Right cardiac atrium (tissue), 5 donors: ENCODE results near the gene SLC51B. TPM values are rescaled to one million over a fixed set of nuclear protein-coding genes. Genes with fewer than 3 reads are reported as not detected.

Experiments used
- ATAC-seq, 2 donors: fragments of 200-7000 bp; cut with Tn5 transposase; one replicate each; pipeline versions ENCODE4 v1.8.0 to v1.9.1; 2020; ENCODE audit warnings: moderate library complexity in 2 of 2, mild to moderate bottlenecking in 1 of 2
- DNase-seq, 3 donors: peaks; one replicate each; pipeline ENCODE4 v3.0.0-alpha.2; 2020
- H3K27ac ChIP-seq: one replicate; pipeline ENCODE4 v1.5.1; 2013; ENCODE audit warnings: mild to moderate bottlenecking, low read length, control low read depth, moderate library complexity
- H3K27me3 ChIP-seq: one replicate; pipeline ENCODE4 v1.6.1; 2013; ENCODE audit not compliant: control insufficient read depth, insufficient read depth
- H3K4me1 ChIP-seq: one replicate; pipeline ENCODE4 v1.6.1; 2013; ENCODE audit warnings: low read length; ENCODE audit not compliant: control insufficient read depth, insufficient read depth
- H3K4me3 ChIP-seq: one replicate; pipeline ENCODE4 v1.5.1; 2013; ENCODE audit warnings: low read length, control low read depth
- H3K9me3 ChIP-seq: one replicate; pipeline ENCODE4 v1.6.1; 2013; ENCODE audit warnings: low read length; ENCODE audit not compliant: control insufficient read depth
- WGBS: extraction: QIAGEN DNeasy Blood & Tissue Kit; methylation state at CpG from one replicate; pipeline ENCODE4 v1.1.7; 2013; 5-methylcytosine and 5-hydroxymethylcytosine counted together
- intact Hi-C, 4 donors: fragments of 100-400 bp; cut with DNase I; formaldehyde crosslinking; loops; one replicate each; pipeline versions ENCODE4 v1.11.0 to v1.14.0; 2022 to 2023
- polyA plus RNA-seq: library from polyadenylated mRNA; stranded (reverse); fragments of 200-250 nt; gene quantifications from one replicate; pipeline ENCODE4 v1.2.3, GENCODE V29; 2013
- total RNA-seq, 4 donors: library from RNA; stranded (reverse); fragmentation: NEBNext Ultra II Directional; extraction: Animal tissue kit (Norgen Biotek cat#: 25700); gene quantifications; one replicate each; pipeline ENCODE4 v1.2.1, GENCODE V29; 2021
- donor health status: healthy with polysubstance abuse.
- donor health status: DM: no; HTN: yes; CAD: no.
- donor health status: DM: no; HTN: no; CAD: no.
- donor health status: DM: no; HTN: yes; CAD: no; lungs with severe emphysema.
- donor health status: DM: yes; HTN: yes; CAD: no.

Gene SLC51B
- total and polyA plus RNA-seq, 5 donors: not detected

GRCh38 chr15:65076486-65077290 lies 31.5 kb downstream of the SLC51B start, which contains the start of gene KBTBD13:
Gene KBTBD13, plus strand, starts transcription at chr15:65076746. Its CDS starts 70 bp downstream, at chr15:65076816.
- intact Hi-C loops: no loop called here
- Histone ChIP-seq H3K27ac (peak within 1 kb of the TSS; percentile 61), H3K4me1 (peaks cover 10% of the 10 kb centered on the region), H3K4me3 (no peak within 1 kb of the TSS), H3K9me3 (no peaks in the 10 kb centered on the region), H3K27me3 (no peaks in the 10 kb centered on the region)
- WGBS: 66% methylated on average over 73 of the region's 73 CpGs
- DNase-seq: peak in 1 of 3 donors; percentile 46
- peak; percentile 50 to 54 for ATAC-seq

GRCh38 chr15:65077291-65077980 lies 32.2 kb downstream of the SLC51B start:
- Histone ChIP-seq H3K4me1 (peaks cover 5% of the 10 kb centered on the region), H3K27me3 (no peaks in the 10 kb centered on the region), H3K4me3 (no peak overlapping the region), H3K27ac (no peak overlapping the region), H3K9me3 (no peaks in the 10 kb centered on the region)
- peak in 2 of 3 donors; percentile 43 to 54 for DNase-seq
- WGBS: 59% methylated on average over 85 of the region's 85 CpGs
- ATAC-seq: peak in 1 of 2 donors; percentile 11
- intact Hi-C loops: no loop called here

- 33% methylated on average over 24 of the region's 24 CpGs for WGBS
- H3K27ac ChIP-seq: no peak overlapping the region
- intact Hi-C loops: no loop called here
- no peaks in the 10 kb centered on the region for H3K27me3 ChIP-seq
- peak; percentile 69 to 70 for ATAC-seq
- no peaks in the 10 kb centered on the region for H3K9me3 ChIP-seq
- peak; percentile 73 to 88 (median 86) for DNase-seq
- H3K4me1 ChIP-seq: peaks cover 5% of the 10 kb centered on the region
- H3K4me3 ChIP-seq: no peak overlapping the region
Measured at GRCh38 chr15:65077981-65078352, 32.8 kb downstream of the SLC51B start.

- 74% methylated on average over 5 of the region's 5 CpGs for WGBS
- no peaks in the 10 kb centered on the region for H3K9me3 ChIP-seq
- peak overlapping the region; percentile 25 for H3K27ac ChIP-seq
- intact Hi-C loops: no loop called here
- H3K4me1 ChIP-seq: peaks cover 5% of the 10 kb centered on the region
- ATAC-seq (no peak), DNase-seq (peak in 2 of 3 donors; percentile 30 to 36)
- no peaks in the 10 kb centered on the region for H3K27me3 ChIP-seq
- no peak overlapping the region for H3K4me3 ChIP-seq
Measured at GRCh38 chr15:65079580-65079979, 34.4 kb downstream of the SLC51B start.

- intact Hi-C loops: no loop called here
- Histone ChIP-seq H3K4me1 (peaks cover 15% of the 10 kb centered on the region), H3K27ac (peak overlapping the region; percentile 74), H3K4me3 (no peak overlapping the region), H3K9me3 (no peaks in the 10 kb centered on the region), H3K27me3 (no peaks in the 10 kb centered on the region)
- peak; percentile 6 to 15 for ATAC-seq
- DNase-seq: peak in 1 of 3 donors; percentile 56
- 54% methylated on average over 6 of the region's 6 CpGs for WGBS
Measured at GRCh38 chr15:65081270-65081669, 36.1 kb downstream of the SLC51B start.

GRCh38 chr15:65081758-65082157 lies 36.6 kb downstream of the SLC51B start:
- H3K27ac ChIP-seq: peak overlapping the region; percentile 74
- WGBS: 70% methylated on average over 5 of the region's 5 CpGs
- no peak overlapping the region for H3K4me3 ChIP-seq
- H3K9me3 ChIP-seq: no peaks in the 10 kb centered on the region
- intact Hi-C loops: no loop called here
- H3K4me1 ChIP-seq: peaks cover 15% of the 10 kb centered on the region
- H3K27me3 ChIP-seq: no peaks in the 10 kb centered on the region
- DNase-seq: peak in 2 of 3 donors; percentile 29 to 34
- no peak for ATAC-seq

GRCh38 chr15:65082303-65082953 lies 37.2 kb downstream of the SLC51B start:
- 16% methylated on average over 7 of the region's 7 CpGs for WGBS
- H3K9me3 ChIP-seq: no peaks in the 10 kb centered on the region
- ATAC-seq (peak in 1 of 2 donors; percentile 63), DNase-seq (peak in 2 of 3 donors; percentile 12 to 73)
- peaks cover 15% of the 10 kb centered on the region for H3K4me1 ChIP-seq
- H3K4me3 ChIP-seq: no peak overlapping the region
- H3K27ac ChIP-seq: peak overlapping the region; percentile 60
- H3K27me3 ChIP-seq: no peaks in the 10 kb centered on the region
- intact Hi-C loops: no loop called here

- Histone ChIP-seq H3K4me1 (peaks cover 15% of the 10 kb centered on the region), H3K4me3 (no peak overlapping the region), H3K27ac (peak overlapping the region; percentile 36), H3K9me3 (no peaks in the 10 kb centered on the region), H3K27me3 (no peaks in the 10 kb centered on the region)
- WGBS: 43% methylated on average over 7 of the region's 7 CpGs
- no peak for ATAC-seq
- no peak for DNase-seq
- intact Hi-C loops: no loop called here
Measured at GRCh38 chr15:65083262-65083701, 38.1 kb downstream of the SLC51B start.

GRCh38 chr15:65084500-65085206 lies 39.5 kb downstream of the SLC51B start:
- Histone ChIP-seq H3K4me3 (no peak overlapping the region), H3K27me3 (no peaks in the 10 kb centered on the region), H3K9me3 (no peaks in the 10 kb centered on the region), H3K4me1 (peaks cover 19% of the 10 kb centered on the region), H3K27ac (peak overlapping the region; percentile 82)
- intact Hi-C loops: loop anchor here in 2 of 4 donors (5.0 kb wide), 1 partner anchor 32 kb away; no protein-coding TSS in a partner anchor
- DNase-seq (no peak), ATAC-seq (no peak)
- 79% methylated on average over 7 of the region's 7 CpGs for WGBS

GRCh38 chr15:65085207-65085753 lies 40.1 kb downstream of the SLC51B start:
- Histone ChIP-seq H3K4me3 (no peak overlapping the region), H3K4me1 (peaks cover 22% of the 10 kb centered on the region), H3K27ac (peak overlapping the region; percentile 82), H3K9me3 (no peaks in the 10 kb centered on the region), H3K27me3 (no peaks in the 10 kb centered on the region)
- ATAC-seq (no peak), DNase-seq (peak in 1 of 3 donors; percentile 55)
- intact Hi-C loops: loop anchor here in 2 of 4 donors (5.0 kb wide), 1 partner anchor 33 kb away; no protein-coding TSS in a partner anchor
- 65% methylated on average over 8 of the region's 8 CpGs for WGBS
